ENCODE measurements around the gene ATL2. TPM values are rescaled to one million over a fixed set of nuclear protein-coding genes. Genes with fewer than 3 reads are reported as not detected.
"Not testable (repeated sequence)": the region's sequence is repeated elsewhere in the genome, so short reads cannot be mapped to it uniquely, and the experiment has no call there.

Gene ATL2
- total and polyA plus RNA-seq, 9 donors = 47.9 to 149 (median 88.6) TPM

DNA sequence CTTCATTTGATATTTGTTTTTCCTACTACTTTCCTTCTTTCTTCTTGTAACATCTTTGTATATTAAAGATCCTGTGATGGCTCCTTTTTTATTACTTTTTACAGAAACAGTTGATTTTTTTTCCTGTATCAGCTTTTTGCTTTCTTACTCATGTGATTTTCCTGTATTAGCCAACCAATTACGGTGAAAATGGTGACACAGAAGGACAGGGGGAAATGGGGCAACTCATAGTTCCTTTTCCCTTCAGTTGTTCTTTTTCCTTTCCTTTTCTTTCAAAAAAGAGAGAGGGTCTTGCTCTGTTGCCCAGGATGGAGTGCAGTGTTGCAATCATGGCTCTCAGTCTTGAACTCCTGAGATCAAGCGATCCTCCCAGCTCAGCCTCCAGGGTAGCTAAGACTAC, 117.8 kb downstream of the ATL2 start:
- Histone ChIP-seq H3K4me3 (no peak overlapping the region), H3K27me3 (no peaks in the 10 kb centered on the region), H3K4me1 (ENCODE audit: insufficient read depth) (no peaks in the 10 kb centered on the region), H3K36me3 (no peaks in the 10 kb centered on the region), H3K27ac (no peak overlapping the region), H3K9me3 (no peaks in the 10 kb centered on the region)
- TF ChIP-seq POLR2A (IDR thresholded peaks at IDR 0.05) = no peak
- no peak for TF ChIP-seq EP300 (IDR thresholded peaks at IDR 0.05)
- TF ChIP-seq CTCF (IDR thresholded peaks at IDR 0.05) = no peak
- no peak for DNase-seq
- intact Hi-C loops (cut with DNase I) = no loop called here
- WGBS, 3 donors = 94 to 95% (median 95%) methylated on average over 2 of the region's 2 CpGs

DNA sequence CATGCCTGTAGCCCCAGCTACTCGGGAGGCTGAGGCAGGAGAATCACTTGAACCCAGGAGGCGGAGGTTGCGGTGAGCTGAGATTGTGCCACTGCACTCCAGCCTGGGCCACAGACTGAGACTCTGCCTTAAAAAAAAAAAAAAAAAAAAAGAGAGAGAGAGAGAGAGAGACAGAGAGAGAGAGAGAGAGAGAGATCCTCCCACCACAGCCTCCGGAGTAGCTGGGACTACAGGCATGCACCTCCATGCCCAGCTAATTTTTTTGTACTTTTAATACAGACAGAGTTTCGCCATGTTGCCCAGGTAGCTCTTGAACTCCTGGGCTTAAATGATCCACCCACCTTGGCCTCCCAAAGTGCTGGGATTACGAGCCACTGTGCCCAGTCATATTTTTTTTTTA, 119.4 kb downstream of the ATL2 start:
- DNase-seq; H3K4me3 ChIP-seq; H3K9me3 ChIP-seq; H3K27me3 ChIP-seq; intact Hi-C loops (cut with DNase I); H3K36me3 ChIP-seq; H3K27ac ChIP-seq; H3K4me1 ChIP-seq (ENCODE audit: insufficient read depth): not testable (repeated sequence)
- WGBS, 3 donors = 94 to 96% (median 95%) methylated on average over 6 of the region's 6 CpGs

GRCh38 chr2:38256610-38257009, 120.5 kb downstream of the ATL2 start:
- TF ChIP-seq EP300 (IDR thresholded peaks at IDR 0.05) = no peak
- no peak for TF ChIP-seq CTCF (IDR thresholded peaks at IDR 0.05)
- Histone ChIP-seq H3K4me1 (ENCODE audit: insufficient read depth) (no peaks in the 10 kb centered on the region), H3K36me3 (no peaks in the 10 kb centered on the region), H3K27me3 (no peaks in the 10 kb centered on the region), H3K27ac (no peak overlapping the region), H3K4me3 (no peak overlapping the region), H3K9me3 (no peaks in the 10 kb centered on the region)
- intact Hi-C loops (cut with DNase I) = no loop called here
- WGBS, 3 donors = 93 to 95% (median 94%) methylated on average over 1 of the region's 1 CpG
- DNase-seq = no peak

- no peaks in the 10 kb centered on the region for H3K4me1 ChIP-seq (ENCODE audit: insufficient read depth)
- H3K9me3 ChIP-seq = no peaks in the 10 kb centered on the region
- intact Hi-C loops (cut with DNase I) = no loop called here
- no peak overlapping the region for H3K27ac ChIP-seq
- H3K4me3 ChIP-seq = no peak overlapping the region
- TF ChIP-seq POLR2A (IDR thresholded peaks at IDR 0.05) (no peak), CTCF (IDR thresholded peaks at IDR 0.05) (no peak), EP300 (IDR thresholded peaks at IDR 0.05) (no peak)
- H3K27me3 ChIP-seq = no peaks in the 10 kb centered on the region
- no peaks in the 10 kb centered on the region for H3K36me3 ChIP-seq
- DNase-seq = no peak
- WGBS, 3 donors = 50 to 74% (median 58%) methylated on average over 3 of the region's 3 CpGs
Observed at GRCh38 chr2:38255211-38255610, 121.9 kb downstream of the ATL2 start.

- Histone ChIP-seq H3K36me3 (no peaks in the 10 kb centered on the region), H3K9me3 (no peaks in the 10 kb centered on the region), H3K27me3 (no peaks in the 10 kb centered on the region), H3K4me3 (no peak overlapping the region), H3K27ac (no peak overlapping the region), H3K4me1 (ENCODE audit: insufficient read depth) (no peaks in the 10 kb centered on the region)
- WGBS, 3 donors = 94 to 97% (median 97%) methylated on average over 5 of the region's 5 CpGs
- TF ChIP-seq EP300 (IDR thresholded peaks at IDR 0.05) (no peak), CTCF (IDR thresholded peaks at IDR 0.05) (no peak), POLR2A (IDR thresholded peaks at IDR 0.05) (no peak)
- DNase-seq = no peak
- intact Hi-C loops (cut with DNase I) = no loop called here
Observed at GRCh38 chr2:38254796-38255195, 122.3 kb downstream of the ATL2 start.
